Lower leg skin (tissue), 3 donors: ENCODE results near the gene P4HA3.

Experiments used
- CTCF ChIP-seq, 3 donors: fragments of 450-650 bp; IDR thresholded peaks; one replicate each; pipeline ENCODE4 v1.5.1; 2016; ENCODE audit warnings: antibody characterized with exemption in 3 of 3, mild to moderate bottlenecking in 3 of 3, moderate library complexity in 2 of 3
- POLR2A ChIP-seq, 2 donors: fragments of 450-650 bp; IDR thresholded peaks; one replicate each; pipeline ENCODE4 v1.6.1; 2016 to 2017; ENCODE audit warnings: antibody characterized with exemption in 2 of 2, mild to moderate bottlenecking in 1 of 2, moderate library complexity in 1 of 2

DNA sequence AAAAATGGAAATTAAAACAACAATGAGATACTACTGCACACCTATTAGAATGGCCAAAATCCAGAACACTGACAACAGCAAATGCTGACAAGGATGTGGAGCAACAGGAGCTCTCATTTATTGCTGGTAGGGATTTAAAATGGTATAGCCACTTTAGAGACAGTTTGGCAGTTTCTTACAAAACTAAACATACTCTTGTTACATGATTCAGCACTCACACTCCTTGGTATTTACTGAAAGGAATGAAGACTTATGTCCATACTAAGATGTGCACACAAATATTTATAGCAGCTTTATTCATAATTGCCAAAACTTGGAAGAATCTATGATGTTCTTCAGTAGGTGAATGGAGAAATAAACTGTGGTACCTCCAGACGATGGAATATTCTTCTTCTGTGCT is 46.0 kb upstream of the P4HA3 start:
- TF ChIP-seq CTCF (IDR thresholded peaks at IDR 0.05) = no peak
- TF ChIP-seq POLR2A (IDR thresholded peaks at IDR 0.05) = no peak
